GM12878 (cell line): ENCODE measurements around the gene CHN2. TPM values are rescaled to one million over a fixed set of nuclear protein-coding genes. Genes with fewer than 3 reads are reported as not detected.

Experiments
- ATAC-seq: fragments of 200-7000 bp; cut with Tn5 transposase; 3 replicates; pipeline ENCODE4 v1.9.1; 2020; ENCODE audit warnings: mild to moderate bottlenecking, moderate library complexity
- BruUV-seq: library from RNA; stranded (reverse); fragments of 400-500 nt; replicated peaks from 2 replicates; lab custom pipeline; 2021; lab: Mats Ljungman, UMichigan
- CTCF ChIA-PET: fragments of 300-600 bp; sonication (Branson Sonifier 250); formaldehyde crosslinking; extraction: SDS; loops from one replicate; lab custom pipeline; 2021; ENCODE audit warnings: inconsistent platforms; lab: Yijun Ruan, JAX
- POLR2A ChIA-PET: fragments of 350-600 bp; formaldehyde crosslinking; extraction: SDS; loops from one replicate; lab custom pipeline; 2021; ENCODE audit warnings: inconsistent platforms; lab: Charles Lee
- RAD21 ChIA-PET: fragments of 300-600 bp; sonication (Branson Sonifier 250); formaldehyde crosslinking; loops from one replicate; lab custom pipeline; 2023; ENCODE audit warnings: antibody characterized with exemption; ENCODE audit not compliant: unreplicated experiment; lab: Charles Lee
- SMC1A ChIA-PET: fragments of 300-600 bp; sonication (Branson Sonifier 250); formaldehyde crosslinking; loops from one replicate; lab custom pipeline; 2023; ENCODE audit not compliant: unreplicated experiment, uncharacterized antibody; lab: Charles Lee
- DNase-seq: peaks from one replicate; pipeline ENCODE4 v3.0.0-alpha.2; 2011; ENCODE audit warnings: low read depth, low spot score
- FAIRE-seq: peaks from 3 replicates; lab custom pipeline; 2011; peaks lifted over from hg19 to GRCh38; lab: Jason Lieb, UNC
- H2AFZ ChIP-seq: 2 replicates; pipeline ENCODE4 v1.6.0; 2011; ENCODE audit warnings: low read depth, low read length, control low read depth; ENCODE audit not compliant: control insufficient read depth
- H3K27ac ChIP-seq: 2 replicates; pipeline ENCODE4 v1.5.1; 2011; ENCODE audit warnings: control low read depth; ENCODE audit not compliant: control insufficient read depth, insufficient read depth
- H3K27me3 ChIP-seq, 2 experiments: replicated peaks in 1 of 2; 2 replicates each; pipeline versions ENCODE4 v1.6.0 to v1.6.1; 2011; ENCODE audit warnings: low read length in 1 of 2; ENCODE audit not compliant: control insufficient read depth in 2 of 2, insufficient read depth in 2 of 2
- H3K36me3 ChIP-seq, 2 experiments: 2 replicates each; pipeline ENCODE4 v1.5.1; 2011; ENCODE audit warnings: low read length in 1 of 2; ENCODE audit not compliant: control insufficient read depth in 2 of 2, insufficient read depth in 2 of 2
- H3K4me1 ChIP-seq: 2 replicates; pipeline ENCODE4 v1.6.1; 2011; ENCODE audit warnings: mild to moderate bottlenecking, low read length, moderate library complexity, mixed read lengths; ENCODE audit not compliant: control insufficient read depth, insufficient read depth
- H3K4me2 ChIP-seq: 2 replicates; pipeline ENCODE4 v1.6.0; 2011; ENCODE audit warnings: control low read depth; ENCODE audit not compliant: control insufficient read depth, insufficient read depth
- H3K4me3 ChIP-seq: fragments of 200-600 bp; sonication (generic); 2 replicates; pipeline ENCODE4 v1.5.1; 2016
- H3K79me2 ChIP-seq: 2 replicates; pipeline ENCODE4 v1.6.0; 2011; ENCODE audit warnings: low read length; ENCODE audit not compliant: control insufficient read depth, insufficient read depth
- H3K9ac ChIP-seq: 2 replicates; pipeline ENCODE4 v1.8.0; 2011; ENCODE audit warnings: low read length, control low read depth, mixed read lengths; ENCODE audit not compliant: control insufficient read depth, insufficient read depth
- H3K9me3 ChIP-seq: replicated peaks from 3 replicates; pipeline ENCODE4 v1.5.1; 2011; ENCODE audit warnings: mild to moderate bottlenecking, low read length; ENCODE audit not compliant: control insufficient read depth, insufficient read depth
- H4K20me1 ChIP-seq: 2 replicates; pipeline ENCODE4 v1.6.0; 2011; ENCODE audit not compliant: control insufficient read depth, insufficient read depth
- BRCA1 ChIP-seq: IDR thresholded peaks from 2 replicates; pipeline ENCODE4 v1.6.1; 2011; ENCODE audit warnings: low read depth, low read length, improper control_type of control experiment
- EZH2 ChIP-seq: IDR thresholded peaks from 2 replicates; pipeline ENCODE4 v1.6.1; 2012; ENCODE audit warnings: low read depth, mild to moderate bottlenecking, control low read depth, inconsistent platforms, low read length, borderline replicate concordance; ENCODE audit not compliant: control insufficient read depth
- IKZF2 ChIP-seq, 2 experiments: fragments of 450-650 bp; IDR thresholded peaks; 2 replicates each; pipeline ENCODE4 v1.6.1; 2017; ENCODE audit warnings: mild to moderate bottlenecking in 2 of 2, moderate library complexity in 2 of 2
- KLF5 ChIP-seq: fragments of 450-650 bp; IDR thresholded peaks from 2 replicates; pipeline ENCODE4 v1.6.1; 2014; ENCODE audit warnings: mild to moderate bottlenecking; ENCODE audit not compliant: partially characterized antibody
- NFYA ChIP-seq: IDR thresholded peaks from 2 replicates; pipeline ENCODE4 v1.6.1; 2011; ENCODE audit warnings: low read depth, mild to moderate bottlenecking, low read length, improper control_type of control experiment, borderline replicate concordance
- SIN3A ChIP-seq: IDR thresholded peaks from 2 replicates; pipeline ENCODE4 v1.6.1; 2012; ENCODE audit warnings: low read depth, low read length, improper control_type of control experiment
- SRF ChIP-seq, 2 experiments: IDR thresholded peaks; 2 replicates each; pipeline ENCODE4 v1.6.1; 2011; ENCODE audit warnings: low read depth in 2 of 2, low read length in 2 of 2, mild to moderate bottlenecking in 1 of 2, moderate library complexity in 1 of 2
- STAT1 ChIP-seq: fragments of 450-650 bp; conservative IDR thresholded peaks from 2 replicates; pipeline ENCODE4 v1.6.1; 2014; ENCODE audit warnings: antibody characterized with exemption, mild to moderate bottlenecking
- YBX1 ChIP-seq: fragments of 450-650 bp; IDR thresholded peaks from 2 replicates; pipeline ENCODE4 v1.6.1; 2016; ENCODE audit warnings: antibody characterized with exemption
- ZBTB33 ChIP-seq: fragments of 450-650 bp; IDR thresholded peaks from 2 replicates; pipeline ENCODE4 v1.6.1; 2017; ENCODE audit warnings: mild to moderate bottlenecking
- ZBTB40 ChIP-seq: fragments of 450-650 bp; IDR thresholded peaks from 2 replicates; pipeline ENCODE4 v1.6.1; 2016; ENCODE audit warnings: mild to moderate bottlenecking, moderate library complexity, borderline replicate concordance
- ZNF207 ChIP-seq: fragments of 450-650 bp; IDR thresholded peaks from 2 replicates; pipeline ENCODE4 v1.6.1; 2014; ENCODE audit warnings: antibody characterized with exemption, mild to moderate bottlenecking, borderline replicate concordance
- ZNF592 ChIP-seq: fragments of 450-650 bp; IDR thresholded peaks from 2 replicates; pipeline ENCODE4 v1.6.1; 2017; ENCODE audit warnings: mild to moderate bottlenecking, moderate library complexity
- WGBS: methylation state at CpG from one replicate; pipeline ENCODE4 v1.1.6; 2016; ENCODE audit warnings: low lambda C conversion rate; ENCODE audit not compliant: insufficient replicate concordance, insufficient coverage; ENCODE audit errors: missing lambda C conversion rate; 5-methylcytosine and 5-hydroxymethylcytosine counted together
- in situ Hi-C: fragments of 300-500 bp; cut with MboI; formaldehyde crosslinking; loops from 9 replicates; pipeline ENCODE4 v1.14.3; 2018; ENCODE audit warnings: mixed read lengths
- intact Hi-C: fragments of 100-400 bp; cut with micrococcal nuclease; formaldehyde crosslinking; loops from one replicate; pipeline ENCODE4 v1.14.2; 2022; ENCODE audit not compliant: unreplicated experiment
- polyA plus RNA-seq, 11 experiments: library from polyadenylated mRNA; depleted of rRNA in 4 of 11; unstranded in 6 of 11; stranded (reverse) in 5 of 11; fragments of >200 nt; fragmentation: Nextera tagmentation in 4 of 11; fragmentation: Illumina TruSeq in 1 of 11; extraction: Ambion mirVana in 4 of 11; extraction: Trizol in 1 of 11; gene quantifications; 1 replicate in 1 of 11; 2 replicates in 10 of 11; pipeline versions ENCODE4 v1.2.1 to v1.2.3, GENCODE V29; 2011 to 2016; ENCODE audit warnings: inconsistent platforms in 2 of 11, missing spikeins in 2 of 11, low read depth in 1 of 11
- total RNA-seq, 4 experiments: library from RNA; depleted of rRNA in 3 of 4; stranded (reverse); fragments of >200 nt in 3 of 4; fragmentation: Illumina TruSeq in 1 of 4; extraction: Trizol in 1 of 4; gene quantifications; 2 replicates each; pipeline versions ENCODE4 v1.2.1 to v1.2.3, GENCODE V29; 2013 to 2021

CHN2 gene
- total and polyA plus RNA-seq, 10 of the 15 experiments (the other 5 are each of a cell fraction or from before 2014, with no cell fraction given) = 0.11 to 3.8 (median 0.37) TPM; not detected in 2

DNA sequence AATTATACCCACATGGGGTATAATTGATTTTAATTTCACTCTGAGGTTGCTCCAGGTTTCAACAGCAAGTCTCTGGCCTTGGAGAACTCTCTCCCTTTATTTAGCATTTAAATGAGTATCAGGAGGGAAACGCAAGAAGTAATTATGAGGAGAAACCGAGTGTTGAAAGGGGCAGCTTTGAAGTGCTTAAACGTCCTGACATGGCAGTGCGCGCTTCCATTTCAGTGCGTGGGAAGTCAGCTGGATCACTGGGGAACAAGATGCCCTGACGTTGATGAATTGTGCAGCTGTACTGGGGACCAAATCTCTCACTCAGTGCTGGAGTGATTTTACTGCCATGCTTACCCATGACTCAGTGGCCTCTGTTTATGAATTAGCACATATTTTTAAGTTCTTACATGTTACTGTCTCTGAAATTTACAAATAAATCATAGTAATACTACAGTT, 263.0 kb downstream of the CHN2 start:
- in situ Hi-C loops (no loop called here), intact Hi-C loops (no loop called here)
- 41% methylated on average over 7 of the region's 7 CpGs for WGBS
- Histone ChIP-seq H3K4me1 (no peaks in the 10 kb centered on the region), H4K20me1 (no peaks in the 10 kb centered on the region), H2AFZ (no peak overlapping the region), H3K27me3 (no peaks in the 10 kb centered on the region; a peak in 1 of 4 replicates), H3K4me2 (no peak overlapping the region), H3K9me3 (no peaks in the 10 kb centered on the region), H3K9ac (no peak overlapping the region), H3K27ac (no peak overlapping the region), H3K4me3 (no peak overlapping the region), H3K79me2 (no peaks in the 10 kb centered on the region), H3K36me3 (no peaks in the 10 kb centered on the region)
- no TSS peak for BruUV-seq
- ChIA-PET SMC1A (no interaction called here), RAD21 (no interaction called here), CTCF (no interaction called here), POLR2A (no interaction called here)
- no peak for ATAC-seq
- no peak for DNase-seq
- FAIRE-seq = no peak
- no peak for TF ChIP-seq SIN3A
- no peak for TF ChIP-seq STAT1
- TF ChIP-seq BRCA1 = no peak
- TF ChIP-seq KLF5 = no peak
- no peak for TF ChIP-seq SRF (IDR thresholded peaks at IDR 0.05; ENCODE audit: low read depth in 2 of 2, low read length in 2 of 2)
- no peak for TF ChIP-seq ZNF207
- no peak for TF ChIP-seq IKZF2 (IDR thresholded peaks at IDR 0.05)
- TF ChIP-seq YBX1 = no peak
- no peak for TF ChIP-seq EZH2
- TF ChIP-seq ZBTB33 = no peak
- no peak for TF ChIP-seq ZNF592
- no peak for TF ChIP-seq NFYA
- TF ChIP-seq ZBTB40 = no peak
